K562 (cell line): Measurements from ENCODE around the gene SLC10A3. TPM values are rescaled to one million over a fixed set of nuclear protein-coding genes. Genes with fewer than 3 reads are reported as not detected.

Source experiments
- E2F3 ChIP-seq: fragments of 250-450 bp; sonication (Bioruptor Pico); IDR thresholded peaks from 2 replicates; pipeline ENCODE4 v1.4.0; 2020; ENCODE audit warnings: mild to moderate bottlenecking
- GTF2E2 ChIP-seq: fragments of 200-800 bp; sonication (Bioruptor generic); IDR thresholded peaks from 2 replicates; pipeline ENCODE4 v1.6.1; 2016; ENCODE audit warnings: missing genetic modification characterization, missing compliant biosample characterization
- HDAC1 ChIP-seq, 2 experiments: fragments of 450-650 bp; IDR thresholded peaks; 2 replicates each; pipeline ENCODE4 v1.6.1; 2016 to 2017; ENCODE audit warnings: inconsistent platforms in 1 of 2, mild to moderate bottlenecking in 1 of 2, moderate library complexity in 1 of 2
- IFI16 ChIP-seq: fragments of 250-450 bp; sonication (Bioruptor Pico); IDR thresholded peaks from 2 replicates; pipeline ENCODE4 v2.1.2; 2022; ENCODE audit warnings: mild to moderate bottlenecking, inconsistent platforms
- KLF13 ChIP-seq: fragments of 450-650 bp; IDR thresholded peaks from 2 replicates; pipeline ENCODE4 v1.6.1; 2016; ENCODE audit warnings: missing genetic modification characterization, low read depth, mild to moderate bottlenecking, missing compliant biosample characterization, moderate library complexity, borderline replicate concordance
- NR2C2 ChIP-seq, 2 experiments: fragments of 200-800 bp in 1 of 2; sonication (Bioruptor generic) in 1 of 2; sonication (generic) in 1 of 2; formaldehyde crosslinking in 1 of 2; IDR thresholded peaks; 2 replicates each; pipeline versions ENCODE4 v1.6.1 to v1.8.0; 2016 to 2022; ENCODE audit warnings: mild to moderate bottlenecking in 1 of 2, missing compliant biosample characterization in 1 of 2, missing genetic modification characterization in 1 of 2, missing genetic modification reagents in 1 of 2
- RBM22 ChIP-seq: fragments of 200-400 bp; formaldehyde crosslinking; IDR thresholded peaks from 2 replicates; pipeline ENCODE4 v1.6.1; 2018; ENCODE audit warnings: low read length, low read depth; ENCODE audit not compliant: poor library complexity, severe bottlenecking
- SUPT5H ChIP-seq: fragments of 450-650 bp; IDR thresholded peaks from 2 replicates; pipeline ENCODE4 v1.6.1; 2016
- TAF7 ChIP-seq: fragments of 450-650 bp; IDR thresholded peaks from 2 replicates; pipeline ENCODE4 v1.6.1; 2016; ENCODE audit warnings: missing genetic modification characterization, missing compliant biosample characterization
- TCFL5 ChIP-seq: fragments of 250-450 bp; sonication (Bioruptor Pico); conservative IDR thresholded peaks from 2 replicates; pipeline ENCODE4 v1.6.1; 2021; ENCODE audit warnings: mild to moderate bottlenecking, moderate library complexity, matching md5 sums
- ZNF384 ChIP-seq: IDR thresholded peaks from 2 replicates; pipeline ENCODE4 v1.6.1; 2012; ENCODE audit warnings: low read depth, low read length, improper control_type of control experiment
- ZNF717 ChIP-seq: fragments of 250-450 bp; sonication (Bioruptor Pico); IDR thresholded peaks from 2 replicates; pipeline ENCODE4 v1.5.0; 2021
- ZNF766 ChIP-seq: fragments of 200-800 bp; sonication (Bioruptor generic); conservative IDR thresholded peaks from 2 replicates; pipeline ENCODE4 v1.6.1; 2016; ENCODE audit warnings: missing genetic modification characterization, missing compliant biosample characterization
- polyA plus RNA-seq, 8 experiments: library from polyadenylated mRNA; depleted of rRNA in 4 of 8; stranded (reverse) in 5 of 8; unstranded in 3 of 8; fragments of >200 nt; fragmentation: Nextera tagmentation in 2 of 8; fragmentation: Illumina TruSeq in 1 of 8; extraction: Ambion mirVana in 2 of 8; extraction: Trizol in 1 of 8; gene quantifications; 2 replicates each; pipeline versions ENCODE4 v1.2.1 to v1.2.3, GENCODE V29; 2011 to 2014; ENCODE audit warnings: inconsistent platforms in 1 of 8, missing spikeins in 1 of 8
- total RNA-seq, 7 experiments: library from RNA; depleted of rRNA in 6 of 7; stranded (reverse); fragments of >200 nt in 6 of 7; fragmentation: Illumina TruSeq in 2 of 7; extraction: Trizol in 2 of 7; gene quantifications; 2 replicates each; pipeline versions ENCODE4 v1.2.1 to v1.2.3, GENCODE V29; 2011 to 2021; ENCODE audit warnings: low replicate concordance in 1 of 7
- TF ChIP-seq, protein P1 (sequence below): fragments of 450-650 bp; IDR thresholded peaks from one replicate; pipeline ENCODE4 v1.6.1; 2018; ENCODE audit warnings: mild to moderate bottlenecking, moderate library complexity; ENCODE audit not compliant: partially characterized antibody
- TF ChIP-seq, protein P2 (sequence below): sonication (generic); formaldehyde crosslinking; IDR thresholded peaks from 2 replicates; pipeline ENCODE4 v1.8.1; 2023; ENCODE audit warnings: missing genetic modification reagents, mild to moderate bottlenecking, borderline replicate concordance
- TF ChIP-seq, protein P3 (sequence below), 2 experiments: IDR thresholded peaks; 2 replicates each; pipeline ENCODE4 v1.6.1; 2011; ENCODE audit warnings: borderline replicate concordance in 1 of 2, control low read depth in 1 of 2, low read depth in 1 of 2, low read length in 1 of 2, mild to moderate bottlenecking in 1 of 2, mixed read lengths in 1 of 2, moderate library complexity in 1 of 2; ENCODE audit not compliant: insufficient read depth in 1 of 2, insufficient read length in 1 of 2, poor library complexity in 1 of 2, severe bottlenecking in 1 of 2; ENCODE audit errors: extremely low read depth in 1 of 2
- TF ChIP-seq, protein P4 (sequence below), 2 experiments: fragments of 450-650 bp; IDR thresholded peaks; 2 replicates each; pipeline ENCODE4 v1.6.1; 2016

Gene SLC10A3
- total and polyA plus RNA-seq, 9 of the 15 experiments (the other 6 are each of a cell fraction or from before 2014, with no cell fraction given): 5.2 to 30.6 (median 16.7) TPM

DNA sequence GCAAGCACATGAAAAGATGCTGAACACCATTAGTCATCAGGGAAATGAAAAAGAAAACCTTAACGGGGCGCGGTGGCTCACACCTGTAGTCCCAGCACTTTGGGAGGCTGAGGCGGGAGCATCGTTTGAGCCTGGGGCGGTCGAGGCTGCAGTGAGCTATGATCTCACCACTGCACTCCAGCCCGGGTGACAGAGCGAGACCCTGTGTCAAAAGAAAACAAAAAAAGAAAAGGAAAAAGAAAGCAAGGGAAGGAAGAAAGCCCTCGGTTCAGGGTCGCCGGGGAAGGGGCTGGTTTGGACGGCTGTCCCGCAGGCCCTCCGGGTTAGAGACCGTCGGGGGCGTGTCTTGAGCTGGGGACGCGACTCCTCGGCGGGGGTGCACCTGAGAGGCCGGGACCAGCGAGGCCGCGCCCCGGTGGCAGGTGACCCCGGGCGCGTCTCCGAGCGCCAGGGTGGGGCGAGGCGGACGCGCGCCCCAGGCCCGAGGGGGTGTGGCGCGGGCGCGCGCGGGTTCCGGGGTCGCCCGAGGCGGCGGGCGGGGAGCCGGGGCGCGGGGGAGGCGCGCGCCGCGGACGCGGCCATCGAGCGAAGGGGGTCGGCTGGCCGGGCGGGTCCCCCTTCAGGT, 32.8 kb downstream of the SLC10A3 start (continued):
- TF ChIP-seq, protein P1, sequence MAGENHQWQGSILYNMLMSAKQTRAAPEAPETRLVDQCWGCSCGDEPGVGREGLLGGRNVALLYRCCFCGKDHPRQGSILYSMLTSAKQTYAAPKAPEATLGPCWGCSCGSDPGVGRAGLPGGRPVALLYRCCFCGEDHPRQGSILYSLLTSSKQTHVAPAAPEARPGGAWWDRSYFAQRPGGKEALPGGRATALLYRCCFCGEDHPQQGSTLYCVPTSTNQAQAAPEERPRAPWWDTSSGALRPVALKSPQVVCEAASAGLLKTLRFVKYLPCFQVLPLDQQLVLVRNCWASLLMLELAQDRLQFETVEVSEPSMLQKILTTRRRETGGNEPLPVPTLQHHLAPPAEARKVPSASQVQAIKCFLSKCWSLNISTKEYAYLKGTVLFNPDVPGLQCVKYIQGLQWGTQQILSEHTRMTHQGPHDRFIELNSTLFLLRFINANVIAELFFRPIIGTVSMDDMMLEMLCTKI: no peak
- TF ChIP-seq ZNF766 (CRISPR knock-in tag) (peak; percentile 70), ZNF717 (CRISPR knock-in tag) (no peak), ZNF384 (no peak), RBM22 (no peak), NR2C2 (CRISPR knock-in tag; IDR thresholded peaks at IDR 0.05) (no peak), NR2C2 (tag; IDR thresholded peaks at IDR 0.05) (peak; percentile 64), TAF7 (no peak), GTF2E2 (tag) (no peak), IFI16 (CRISPR knock-in tag) (no peak), E2F3 (CRISPR knock-in tag) (no peak), HDAC1 (IDR thresholded peaks at IDR 0.05) (peak in 1 of 2 experiments; percentile 50; a peak in 1 of 4 replicates), KLF13 (tag) (no peak), TCFL5 (CRISPR knock-in tag) (no peak), SUPT5H (no peak)
- TF ChIP-seq, protein P2, sequence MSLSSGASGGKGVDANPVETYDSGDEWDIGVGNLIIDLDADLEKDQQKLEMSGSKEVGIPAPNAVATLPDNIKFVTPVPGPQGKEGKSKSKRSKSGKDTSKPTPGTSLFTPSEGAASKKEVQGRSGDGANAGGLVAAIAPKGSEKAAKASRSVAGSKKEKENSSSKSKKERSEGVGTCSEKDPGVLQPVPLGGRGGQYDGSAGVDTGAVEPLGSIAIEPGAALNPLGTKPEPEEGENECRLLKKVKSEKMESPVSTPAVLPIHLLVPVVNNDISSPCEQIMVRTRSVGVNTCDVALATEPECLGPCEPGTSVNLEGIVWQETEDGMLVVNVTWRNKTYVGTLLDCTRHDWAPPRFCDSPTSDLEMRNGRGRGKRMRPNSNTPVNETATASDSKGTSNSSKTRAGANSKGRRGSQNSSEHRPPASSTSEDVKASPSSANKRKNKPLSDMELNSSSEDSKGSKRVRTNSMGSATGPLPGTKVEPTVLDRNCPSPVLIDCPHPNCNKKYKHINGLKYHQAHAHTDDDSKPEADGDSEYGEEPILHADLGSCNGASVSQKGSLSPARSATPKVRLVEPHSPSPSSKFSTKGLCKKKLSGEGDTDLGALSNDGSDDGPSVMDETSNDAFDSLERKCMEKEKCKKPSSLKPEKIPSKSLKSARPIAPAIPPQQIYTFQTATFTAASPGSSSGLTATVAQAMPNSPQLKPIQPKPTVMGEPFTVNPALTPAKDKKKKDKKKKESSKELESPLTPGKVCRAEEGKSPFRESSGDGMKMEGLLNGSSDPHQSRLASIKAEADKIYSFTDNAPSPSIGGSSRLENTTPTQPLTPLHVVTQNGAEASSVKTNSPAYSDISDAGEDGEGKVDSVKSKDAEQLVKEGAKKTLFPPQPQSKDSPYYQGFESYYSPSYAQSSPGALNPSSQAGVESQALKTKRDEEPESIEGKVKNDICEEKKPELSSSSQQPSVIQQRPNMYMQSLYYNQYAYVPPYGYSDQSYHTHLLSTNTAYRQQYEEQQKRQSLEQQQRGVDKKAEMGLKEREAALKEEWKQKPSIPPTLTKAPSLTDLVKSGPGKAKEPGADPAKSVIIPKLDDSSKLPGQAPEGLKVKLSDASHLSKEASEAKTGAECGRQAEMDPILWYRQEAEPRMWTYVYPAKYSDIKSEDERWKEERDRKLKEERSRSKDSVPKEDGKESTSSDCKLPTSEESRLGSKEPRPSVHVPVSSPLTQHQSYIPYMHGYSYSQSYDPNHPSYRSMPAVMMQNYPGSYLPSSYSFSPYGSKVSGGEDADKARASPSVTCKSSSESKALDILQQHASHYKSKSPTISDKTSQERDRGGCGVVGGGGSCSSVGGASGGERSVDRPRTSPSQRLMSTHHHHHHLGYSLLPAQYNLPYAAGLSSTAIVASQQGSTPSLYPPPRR: no peak
- TF ChIP-seq, protein P3, sequence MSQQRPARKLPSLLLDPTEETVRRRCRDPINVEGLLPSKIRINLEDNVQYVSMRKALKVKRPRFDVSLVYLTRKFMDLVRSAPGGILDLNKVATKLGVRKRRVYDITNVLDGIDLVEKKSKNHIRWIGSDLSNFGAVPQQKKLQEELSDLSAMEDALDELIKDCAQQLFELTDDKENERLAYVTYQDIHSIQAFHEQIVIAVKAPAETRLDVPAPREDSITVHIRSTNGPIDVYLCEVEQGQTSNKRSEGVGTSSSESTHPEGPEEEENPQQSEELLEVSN (IDR thresholded peaks at IDR 0.05; ENCODE audit: borderline replicate concordance in 1 of 2, extremely low read depth in 1 of 2, insufficient read depth in 1 of 2, insufficient read length in 1 of 2, low read depth in 1 of 2, low read length in 1 of 2, poor library complexity in 1 of 2, severe bottlenecking in 1 of 2): peak in 1 of 2 experiments; percentile 8
- TF ChIP-seq, protein P4, sequence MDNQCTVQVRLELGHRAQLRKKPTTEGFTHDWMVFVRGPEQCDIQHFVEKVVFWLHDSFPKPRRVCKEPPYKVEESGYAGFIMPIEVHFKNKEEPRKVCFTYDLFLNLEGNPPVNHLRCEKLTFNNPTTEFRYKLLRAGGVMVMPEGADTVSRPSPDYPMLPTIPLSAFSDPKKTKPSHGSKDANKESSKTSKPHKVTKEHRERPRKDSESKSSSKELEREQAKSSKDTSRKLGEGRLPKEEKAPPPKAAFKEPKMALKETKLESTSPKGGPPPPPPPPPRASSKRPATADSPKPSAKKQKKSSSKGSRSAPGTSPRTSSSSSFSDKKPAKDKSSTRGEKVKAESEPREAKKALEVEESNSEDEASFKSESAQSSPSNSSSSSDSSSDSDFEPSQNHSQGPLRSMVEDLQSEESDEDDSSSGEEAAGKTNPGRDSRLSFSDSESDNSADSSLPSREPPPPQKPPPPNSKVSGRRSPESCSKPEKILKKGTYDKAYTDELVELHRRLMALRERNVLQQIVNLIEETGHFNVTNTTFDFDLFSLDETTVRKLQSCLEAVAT (IDR thresholded peaks at IDR 0.05): no peak
- TF ChIP-seq, all 486 proteins: peak for 17
